Upper lobe of right lung (tissue), 1 donor: ENCODE results near the gene PLS1. TPM values are rescaled to one million over a fixed set of nuclear protein-coding genes. Genes with fewer than 3 reads are reported as not detected.

Experiments used
- ATAC-seq: fragments of 200-7000 bp; cut with Tn5 transposase; one replicate; pipeline ENCODE4 v1.9.1; 2020; ENCODE audit warnings: mild to moderate bottlenecking, moderate library complexity
- DNase-seq: peaks from one replicate; pipeline ENCODE4 v3.0.0-alpha.2; 2020
- H3K27ac ChIP-seq: fragments of 200-600 bp; one replicate; pipeline ENCODE4 v1.8.0; 2022
- H3K27me3 ChIP-seq: fragments of 200-600 bp; one replicate; pipeline ENCODE4 v1.8.0; 2022; ENCODE audit warnings: mild to moderate bottlenecking
- H3K36me3 ChIP-seq: fragments of 200-600 bp; one replicate; pipeline ENCODE4 v1.8.0; 2022
- H3K4me1 ChIP-seq: fragments of 200-600 bp; one replicate; pipeline ENCODE4 v1.8.0; 2022
- H3K4me3 ChIP-seq: fragments of 200-600 bp; one replicate; pipeline ENCODE4 v1.8.0; 2022; ENCODE audit warnings: mild to moderate bottlenecking
- H3K9me3 ChIP-seq: fragments of 200-600 bp; one replicate; pipeline ENCODE4 v1.8.0; 2022
- intact Hi-C: fragments of 100-400 bp; cut with DNase I; formaldehyde crosslinking; loops from one replicate; pipeline ENCODE4 v1.11.0; 2022
- total RNA-seq: library from RNA; stranded (reverse); fragmentation: NEBNext Ultra II Directional; extraction: Animal tissue kit (Norgen Biotek cat#: 25700); gene quantifications from one replicate; pipeline ENCODE4 v1.2.1, GENCODE V29; 2021
- TF ChIP-seq, protein P1 (sequence below): fragments of 200-600 bp; IDR thresholded peaks from one replicate; pipeline ENCODE4 v1.8.0; 2022; ENCODE audit warnings: antibody characterized with exemption
- donor health status: DM: no; HTN: yes; CAD: no; lungs with severe emphysema.

The PLS1 gene
- total RNA-seq, 1 donor from 2014 or later: 26.0 TPM

DNA sequence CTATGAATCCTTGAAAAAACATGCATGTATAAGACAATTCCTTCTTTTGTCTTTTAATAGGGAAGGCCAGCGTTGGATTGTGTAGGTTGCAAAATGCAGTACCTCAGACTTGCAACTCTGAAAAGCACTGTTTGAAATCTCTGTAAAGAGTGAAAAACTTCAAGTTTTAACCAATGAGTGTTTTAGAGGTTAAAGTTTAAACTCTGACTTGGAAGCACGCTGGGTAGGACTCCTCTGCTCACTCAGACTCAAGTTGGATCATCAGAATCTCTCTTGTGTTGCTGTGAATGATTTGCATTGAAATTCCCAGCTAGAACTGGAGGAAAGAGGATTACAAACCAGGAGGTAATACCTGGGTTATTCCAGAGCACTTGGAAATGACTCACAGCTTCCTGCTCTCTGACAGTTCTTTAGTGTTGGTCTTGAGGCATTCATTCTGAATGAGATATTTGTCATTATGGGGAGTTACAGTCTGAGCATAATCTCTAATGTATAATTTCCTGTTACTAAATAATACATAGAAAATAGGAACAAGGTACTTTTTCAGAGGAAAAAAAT lies 49.1 kb downstream of the PLS1 start:
- intact Hi-C loops: no loop called here
- Histone ChIP-seq H3K4me3 (no peak overlapping the region), H3K27ac (no peak overlapping the region), H3K9me3 (no peaks in the 10 kb centered on the region), H3K27me3 (no peaks in the 10 kb centered on the region), H3K4me1 (no peaks in the 10 kb centered on the region), H3K36me3 (no peaks in the 10 kb centered on the region)
- no peak for DNase-seq
- ATAC-seq: peak; percentile 52
- TF ChIP-seq, protein P1, sequence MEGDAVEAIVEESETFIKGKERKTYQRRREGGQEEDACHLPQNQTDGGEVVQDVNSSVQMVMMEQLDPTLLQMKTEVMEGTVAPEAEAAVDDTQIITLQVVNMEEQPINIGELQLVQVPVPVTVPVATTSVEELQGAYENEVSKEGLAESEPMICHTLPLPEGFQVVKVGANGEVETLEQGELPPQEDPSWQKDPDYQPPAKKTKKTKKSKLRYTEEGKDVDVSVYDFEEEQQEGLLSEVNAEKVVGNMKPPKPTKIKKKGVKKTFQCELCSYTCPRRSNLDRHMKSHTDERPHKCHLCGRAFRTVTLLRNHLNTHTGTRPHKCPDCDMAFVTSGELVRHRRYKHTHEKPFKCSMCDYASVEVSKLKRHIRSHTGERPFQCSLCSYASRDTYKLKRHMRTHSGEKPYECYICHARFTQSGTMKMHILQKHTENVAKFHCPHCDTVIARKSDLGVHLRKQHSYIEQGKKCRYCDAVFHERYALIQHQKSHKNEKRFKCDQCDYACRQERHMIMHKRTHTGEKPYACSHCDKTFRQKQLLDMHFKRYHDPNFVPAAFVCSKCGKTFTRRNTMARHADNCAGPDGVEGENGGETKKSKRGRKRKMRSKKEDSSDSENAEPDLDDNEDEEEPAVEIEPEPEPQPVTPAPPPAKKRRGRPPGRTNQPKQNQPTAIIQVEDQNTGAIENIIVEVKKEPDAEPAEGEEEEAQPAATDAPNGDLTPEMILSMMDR: no peak

DNA sequence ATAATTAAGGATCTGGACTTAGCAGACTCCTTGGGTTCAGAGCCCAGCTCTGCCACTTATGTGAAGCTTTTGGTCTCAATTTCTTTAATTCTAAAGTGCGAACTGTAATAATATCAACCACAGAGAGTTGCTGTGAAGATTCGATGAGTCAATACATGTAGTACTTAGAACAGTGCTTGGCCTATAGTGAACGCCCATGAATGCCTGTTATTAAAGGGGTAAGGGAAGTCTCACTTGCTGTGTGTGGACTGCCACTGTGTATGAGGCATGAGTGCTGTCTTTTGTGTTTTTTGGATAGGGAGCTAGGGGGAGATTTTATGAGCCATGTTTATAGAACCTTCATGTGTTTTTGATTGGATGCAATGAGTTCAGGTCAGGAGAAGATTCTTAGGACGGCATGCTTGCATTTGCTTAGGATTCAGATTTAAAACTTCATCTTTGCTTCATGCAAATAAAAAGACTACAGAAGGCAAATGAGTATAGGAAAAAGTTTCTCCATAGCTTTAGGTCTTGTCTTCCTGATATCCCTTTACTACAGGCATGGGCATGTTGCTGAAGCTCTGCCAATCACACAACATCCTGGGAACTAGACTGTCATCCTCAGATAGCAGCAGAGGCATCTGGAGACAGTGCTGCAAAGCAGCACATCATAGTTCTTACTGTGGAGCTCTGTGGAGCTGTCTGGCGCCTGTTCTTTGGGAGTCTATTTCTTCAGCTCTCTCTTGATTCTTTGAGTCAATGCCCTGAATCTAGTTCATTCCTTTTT lies 50.0 kb downstream of the PLS1 start:
- no peaks in the 10 kb centered on the region for H3K9me3 ChIP-seq
- TF ChIP-seq, protein P1: no peak
- no peak overlapping the region for H3K4me3 ChIP-seq
- H3K36me3 ChIP-seq: no peaks in the 10 kb centered on the region
- H3K4me1 ChIP-seq: no peaks in the 10 kb centered on the region
- intact Hi-C loops: no loop called here
- H3K27me3 ChIP-seq: no peaks in the 10 kb centered on the region
- DNase-seq (no peak), ATAC-seq (no peak)
- no peak overlapping the region for H3K27ac ChIP-seq

DNA sequence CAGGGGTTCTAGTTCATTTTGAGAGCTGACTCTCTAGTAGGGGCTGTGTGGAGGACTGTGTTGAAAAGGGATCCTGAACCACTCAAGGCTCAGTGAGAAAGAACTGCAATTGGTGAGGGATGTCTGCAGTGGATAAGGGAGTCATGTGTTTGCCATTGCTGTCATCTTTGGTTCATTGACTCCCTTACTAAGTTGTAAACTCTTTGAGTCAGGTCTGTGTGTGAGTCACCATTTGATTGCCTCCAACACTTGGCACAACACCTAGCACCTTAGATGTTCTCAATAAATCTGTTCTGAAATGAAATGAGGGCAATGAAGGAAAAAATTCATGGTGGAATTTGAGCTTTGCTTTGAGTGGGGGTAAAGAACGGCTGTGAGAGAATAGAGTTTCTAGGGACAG lies 51.7 kb downstream of the PLS1 start:
- ATAC-seq (no peak), DNase-seq (no peak)
- Histone ChIP-seq H3K4me3 (no peak overlapping the region), H3K4me1 (no peaks in the 10 kb centered on the region), H3K9me3 (no peaks in the 10 kb centered on the region), H3K27me3 (no peaks in the 10 kb centered on the region), H3K27ac (no peak overlapping the region), H3K36me3 (no peaks in the 10 kb centered on the region)
- intact Hi-C loops: no loop called here
- TF ChIP-seq, protein P1: no peak

DNA sequence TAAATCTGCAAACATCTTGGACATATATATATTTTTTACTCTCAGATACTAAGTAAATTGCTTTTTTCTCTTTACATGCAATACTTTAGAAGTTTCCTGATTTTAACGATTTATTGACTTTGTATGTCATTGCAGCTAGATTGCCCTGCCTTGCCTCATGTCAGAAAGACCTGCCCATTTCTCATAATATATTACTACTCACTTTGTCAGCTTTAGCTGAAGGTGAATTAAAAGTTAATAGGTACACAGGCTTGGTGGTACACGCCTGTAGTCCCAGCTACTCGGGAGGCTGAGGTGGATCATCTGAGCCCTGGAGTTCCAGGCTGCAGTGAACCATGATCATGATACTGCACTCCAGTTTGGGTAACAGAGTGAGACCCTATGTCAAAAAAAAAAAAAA lies 52.8 kb downstream of the PLS1 start:
- no peaks in the 10 kb centered on the region for H3K4me1 ChIP-seq
- TF ChIP-seq, protein P1: no peak
- no peaks in the 10 kb centered on the region for H3K36me3 ChIP-seq
- H3K4me3 ChIP-seq: no peak overlapping the region
- no peaks in the 10 kb centered on the region for H3K9me3 ChIP-seq
- H3K27me3 ChIP-seq: no peaks in the 10 kb centered on the region
- no peak for ATAC-seq
- no peak for DNase-seq
- intact Hi-C loops: no loop called here
- H3K27ac ChIP-seq: no peak overlapping the region

DNA sequence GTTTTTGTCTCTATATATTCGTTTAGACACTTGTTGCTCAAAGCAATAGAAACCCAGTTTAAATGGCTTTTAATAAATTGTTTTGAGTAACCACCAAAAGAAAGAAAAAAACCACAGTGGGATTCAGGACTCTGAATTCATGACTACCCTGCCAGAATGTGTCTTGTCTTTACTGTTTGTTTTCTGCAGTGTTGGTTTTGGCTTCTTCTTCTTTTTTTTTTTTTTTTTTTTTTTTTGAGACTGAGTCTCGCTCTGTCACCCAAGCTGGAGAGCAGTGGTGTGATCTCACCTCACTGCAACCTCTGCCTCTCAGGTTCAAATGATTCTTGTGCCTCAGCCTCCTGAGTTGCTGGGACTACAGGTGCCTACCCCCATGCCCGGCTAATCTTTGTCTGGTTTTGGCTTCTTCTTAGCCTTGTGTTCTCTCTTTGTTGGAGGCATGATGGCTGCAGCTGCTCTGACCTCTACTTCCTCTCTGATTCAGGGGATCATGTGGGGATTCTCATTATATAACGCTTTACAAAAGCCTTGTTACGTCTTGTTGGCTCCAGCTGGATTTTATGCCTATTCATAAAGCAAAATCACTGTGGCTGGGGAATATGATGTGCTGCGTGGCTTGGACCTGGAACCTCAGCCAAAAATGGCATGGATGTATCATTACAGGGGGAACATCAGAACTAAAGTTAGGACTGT lies 54.0 kb downstream of the PLS1 start:
- no peak for ATAC-seq
- no peaks in the 10 kb centered on the region for H3K4me1 ChIP-seq
- H3K9me3 ChIP-seq: no peaks in the 10 kb centered on the region
- TF ChIP-seq, protein P1: no peak
- intact Hi-C loops: no loop called here
- H3K27ac ChIP-seq: no peak overlapping the region
- H3K27me3 ChIP-seq: no peaks in the 10 kb centered on the region
- H3K4me3 ChIP-seq: no peak overlapping the region
- DNase-seq: no peak
- H3K36me3 ChIP-seq: no peaks in the 10 kb centered on the region
